H1 (cell line): ENCODE results near the gene MORF4L1. TPM values are rescaled to one million over a fixed set of nuclear protein-coding genes. Genes with fewer than 3 reads are reported as not detected.

ENCODE experiments used
- CTCF ChIA-PET: fragments of 300-600 bp; sonication (Branson Sonifier 250); formaldehyde crosslinking; loops from one replicate; lab custom pipeline; 2021; ENCODE audit not compliant: partially characterized antibody; lab: Charles Lee
- POLR2A ChIA-PET: fragments of 300-600 bp; sonication (Branson Sonifier 250); formaldehyde crosslinking; loops from one replicate; lab custom pipeline; 2021; ENCODE audit warnings: inconsistent platforms; ENCODE audit not compliant: partially characterized antibody; lab: Charles Lee
- DNase-seq, 2 experiments: peaks; one replicate each; pipeline versions ENCODE4 v3.0.0 to v3.0.0-alpha.2; 2010 to 2022; ENCODE audit warnings: low spot score in 2 of 2, low read depth in 1 of 2, mixed read lengths in 1 of 2
- FAIRE-seq: peaks from 2 replicates; lab custom pipeline; 2011; peaks lifted over from hg19 to GRCh38; lab: Jason Lieb, UNC
- H2AFZ ChIP-seq: 2 replicates; pipeline ENCODE4 v1.8.1; 2012; ENCODE audit warnings: low read length, inconsistent platforms
- H2AK5ac ChIP-seq: 2 replicates; pipeline ENCODE4 v1.6.1; 2013; ENCODE audit warnings: low read depth, low read length
- H2BK120ac ChIP-seq: replicated peaks from 2 replicates; pipeline ENCODE3; 2013; ENCODE audit warnings: low read depth, low read length, inconsistent platforms
- H2BK12ac ChIP-seq: 2 replicates; pipeline ENCODE4 v1.6.1; 2013; ENCODE audit warnings: low read depth, low read length
- H2BK15ac ChIP-seq: 2 replicates; pipeline ENCODE4 v1.6.1; 2013; ENCODE audit warnings: low read length
- H2BK20ac ChIP-seq: 2 replicates; pipeline ENCODE4 v1.6.1; 2013; ENCODE audit warnings: low read length
- H2BK5ac ChIP-seq: 2 replicates; pipeline ENCODE4 v1.6.1; 2013; ENCODE audit warnings: low read depth, low read length
- H3K14ac ChIP-seq: 2 replicates; pipeline ENCODE4 v1.6.1; 2013; ENCODE audit warnings: inconsistent platforms; ENCODE audit not compliant: insufficient read length
- H3K18ac ChIP-seq: 2 replicates; pipeline ENCODE4 v1.6.1; 2013; ENCODE audit warnings: low read length; ENCODE audit errors: extremely low read depth
- H3K23ac ChIP-seq: 2 replicates; pipeline ENCODE4 v1.6.1; 2013; ENCODE audit warnings: inconsistent platforms; ENCODE audit not compliant: insufficient read length
- H3K23me2 ChIP-seq: 2 replicates; pipeline ENCODE4 v1.6.1; 2013; ENCODE audit warnings: low read depth, low read length
- H3K27ac ChIP-seq: 2 replicates; pipeline ENCODE4 v1.6.1; 2011; ENCODE audit warnings: low read depth, low read length, inconsistent platforms
- H3K27me3 ChIP-seq, 4 experiments: replicated peaks in 1 of 4; 1 replicate in 1 of 4; 2 replicates in 3 of 4; pipeline versions ENCODE4 v1.6.1 to v1.8.1; 2011 to 2013; ENCODE audit warnings: low read length in 3 of 4, mild to moderate bottlenecking in 3 of 4, inconsistent platforms in 2 of 4, mixed read lengths in 2 of 4, moderate library complexity in 1 of 4; ENCODE audit not compliant: control insufficient read depth in 3 of 4, insufficient read depth in 3 of 4; ENCODE audit errors: extremely low read depth in 1 of 4
- H3K36me3 ChIP-seq, 4 experiments: 2 replicates each; pipeline versions ENCODE4 v1.6.1 to v1.8.1; 2011 to 2013; ENCODE audit warnings: mild to moderate bottlenecking in 4 of 4, low read length in 3 of 4, moderate library complexity in 2 of 4, control low read depth in 1 of 4, inconsistent platforms in 1 of 4; ENCODE audit not compliant: insufficient read depth in 4 of 4, control insufficient read depth in 2 of 4
- H3K4ac ChIP-seq: replicated peaks from 2 replicates; pipeline ENCODE3; 2013; ENCODE audit warnings: low read length, low read depth, mixed read lengths, inconsistent platforms; ENCODE audit not compliant: insufficient read length
- H3K4me1 ChIP-seq, 4 experiments: replicated peaks in 1 of 4; 1 replicate in 1 of 4; 2 replicates in 3 of 4; pipeline versions ENCODE4 v1.6.1 to v1.8.1; 2011 to 2013; ENCODE audit warnings: low read length in 3 of 4, inconsistent platforms in 2 of 4, mixed read lengths in 1 of 4; ENCODE audit not compliant: insufficient read depth in 4 of 4, control insufficient read depth in 3 of 4
- H3K4me2 ChIP-seq, 2 experiments: 2 replicates each; pipeline versions ENCODE4 v1.6.1 to v1.8.1; 2011 to 2013; ENCODE audit warnings: low read depth in 2 of 2, low read length in 2 of 2, control low read depth in 1 of 2, inconsistent platforms in 1 of 2, mild to moderate bottlenecking in 1 of 2; ENCODE audit not compliant: insufficient read depth in 1 of 2
- H3K4me3 ChIP-seq, 4 experiments: fragments of 200-600, 300-600 bp in 1 of 4; sonication (generic), shearing (Covaris generic), sonication (Bioruptor Twin) in 1 of 4; 2 replicates each; pipeline versions ENCODE4 v1.5.1 to v1.8.1; 2011 to 2016; ENCODE audit warnings: low read length in 4 of 4, low read depth in 3 of 4, control low read depth in 2 of 4, inconsistent platforms in 2 of 4, mild to moderate bottlenecking in 2 of 4, mixed read lengths in 1 of 4, moderate library complexity in 1 of 4; ENCODE audit not compliant: insufficient read depth in 2 of 4; ENCODE audit errors: extremely low read depth in 1 of 4
- H3K56ac ChIP-seq: replicated peaks from 2 replicates; pipeline ENCODE3; 2013; ENCODE audit warnings: low read depth, mild to moderate bottlenecking, mixed read lengths, low read length, inconsistent platforms; ENCODE audit not compliant: insufficient read length
- H3K79me1 ChIP-seq: 2 replicates; pipeline ENCODE4 v1.6.1; 2013; ENCODE audit warnings: low read depth, low read length, control low read depth
- H3K79me2 ChIP-seq, 2 experiments: 2 replicates each; pipeline versions ENCODE4 v1.6.1 to v1.8.1; 2012 to 2013; ENCODE audit warnings: low read length in 2 of 2, mild to moderate bottlenecking in 2 of 2, inconsistent platforms in 1 of 2; ENCODE audit not compliant: insufficient read depth in 2 of 2, control insufficient read depth in 1 of 2
- H3K9ac ChIP-seq, 4 experiments: replicated peaks in 1 of 4; 1 replicate in 1 of 4; 2 replicates in 3 of 4; pipeline versions ENCODE4 v1.6.1 to v1.8.1; 2011 to 2013; ENCODE audit warnings: low read depth in 3 of 4, low read length in 3 of 4, control low read depth in 2 of 4, mild to moderate bottlenecking in 2 of 4, moderate library complexity in 2 of 4, inconsistent platforms in 1 of 4; ENCODE audit errors: extremely low read depth in 1 of 4
- H3K9me3 ChIP-seq, 2 experiments: 2 replicates each; pipeline versions ENCODE4 v1.6.1 to v1.8.1; 2012 to 2013; ENCODE audit warnings: mild to moderate bottlenecking in 2 of 2, moderate library complexity in 2 of 2, control low read depth in 1 of 2, inconsistent platforms in 1 of 2, low read depth in 1 of 2, low read length in 1 of 2, mixed read lengths in 1 of 2; ENCODE audit not compliant: insufficient read depth in 2 of 2
- H4K20me1 ChIP-seq, 2 experiments: replicated peaks in 1 of 2; 2 replicates each; pipeline versions ENCODE3 to v1.8.1; 2011 to 2013; ENCODE audit warnings: inconsistent platforms in 2 of 2, low read length in 2 of 2, mild to moderate bottlenecking in 1 of 2; ENCODE audit not compliant: insufficient read depth in 2 of 2, control insufficient read depth in 1 of 2
- H4K5ac ChIP-seq: 2 replicates; pipeline ENCODE4 v1.6.1; 2013; ENCODE audit warnings: low read length, low read depth, mixed read lengths, inconsistent platforms; ENCODE audit not compliant: insufficient read length
- H4K8ac ChIP-seq: 2 replicates; pipeline ENCODE4 v1.8.0; 2013; ENCODE audit warnings: mild to moderate bottlenecking, moderate library complexity, low read length, inconsistent platforms; ENCODE audit not compliant: insufficient read depth; ENCODE audit errors: extremely low read depth
- H4K91ac ChIP-seq: replicated peaks from 2 replicates; pipeline ENCODE3; 2013; ENCODE audit warnings: low read length, mixed read lengths, inconsistent platforms; ENCODE audit not compliant: insufficient read length
- CBX5 ChIP-seq: fragments of 300-800, 300-1000 bp; sonication (generic); IDR thresholded peaks from 2 replicates; pipeline ENCODE4 v1.7.1; 2016; ENCODE audit warnings: antibody characterized with exemption, low read length, low read depth
- JUND ChIP-seq: IDR thresholded peaks from 2 replicates; pipeline ENCODE4 v1.6.1; 2011; ENCODE audit warnings: mild to moderate bottlenecking, improper control_type of control experiment, low read length
- TEAD4 ChIP-seq: IDR thresholded peaks from 2 replicates; pipeline ENCODE4 v1.6.1; 2012; ENCODE audit warnings: low read depth, low read length, inconsistent platforms, mixed read lengths
- YY1 ChIP-seq: IDR thresholded peaks from 2 replicates; pipeline ENCODE4 v1.6.1; 2011; ENCODE audit warnings: low read depth, mild to moderate bottlenecking, low read length
- WGBS, 2 experiments: shearing (Covaris generic) in 1 of 2; methylation state at CpG; one replicate each; pipeline versions ENCODE4 v1.1.6 to v1.1.7; 2013 to 2015; ENCODE audit warnings: low lambda C conversion rate in 2 of 2, mixed read lengths in 2 of 2, inconsistent platforms in 1 of 2, low coverage in 1 of 2, missing lambda C conversion rate in 1 of 2; ENCODE audit not compliant: insufficient replicate concordance in 2 of 2, insufficient coverage in 1 of 2, insufficient read length in 1 of 2; ENCODE audit errors: extremely low coverage in 1 of 2, missing lambda C conversion rate in 1 of 2; 5-methylcytosine and 5-hydroxymethylcytosine counted together
- polyA plus RNA-seq, 7 experiments: library from polyadenylated mRNA; depleted of rRNA in 3 of 7; stranded (reverse) in 5 of 7; unstranded in 2 of 7; fragments of >200 nt in 5 of 7; fragments of 200-250 nt in 2 of 7; gene quantifications; 1 replicate in 5 of 7; 2 replicates in 1 of 7; 4 replicates in 1 of 7; pipeline versions ENCODE4 v1.2.1 to v1.2.3, GENCODE V29; 2011 to 2013; ENCODE audit warnings: missing spikeins in 2 of 7, mixed read lengths in 2 of 7
- total RNA-seq: library from RNA; stranded (reverse); fragmentation: NEBNext Ultra II Directional; extraction: Animal tissue kit (Norgen Biotek cat#: 25700); gene quantifications from 2 replicates; pipeline ENCODE4 v1.2.1, GENCODE V29; 2021

MORF4L1 gene
- total and polyA plus RNA-seq, 2 of the 8 experiments (the other 6 are each of a cell fraction or from before 2014, with no cell fraction given) = 260 to 533 TPM

DNA sequence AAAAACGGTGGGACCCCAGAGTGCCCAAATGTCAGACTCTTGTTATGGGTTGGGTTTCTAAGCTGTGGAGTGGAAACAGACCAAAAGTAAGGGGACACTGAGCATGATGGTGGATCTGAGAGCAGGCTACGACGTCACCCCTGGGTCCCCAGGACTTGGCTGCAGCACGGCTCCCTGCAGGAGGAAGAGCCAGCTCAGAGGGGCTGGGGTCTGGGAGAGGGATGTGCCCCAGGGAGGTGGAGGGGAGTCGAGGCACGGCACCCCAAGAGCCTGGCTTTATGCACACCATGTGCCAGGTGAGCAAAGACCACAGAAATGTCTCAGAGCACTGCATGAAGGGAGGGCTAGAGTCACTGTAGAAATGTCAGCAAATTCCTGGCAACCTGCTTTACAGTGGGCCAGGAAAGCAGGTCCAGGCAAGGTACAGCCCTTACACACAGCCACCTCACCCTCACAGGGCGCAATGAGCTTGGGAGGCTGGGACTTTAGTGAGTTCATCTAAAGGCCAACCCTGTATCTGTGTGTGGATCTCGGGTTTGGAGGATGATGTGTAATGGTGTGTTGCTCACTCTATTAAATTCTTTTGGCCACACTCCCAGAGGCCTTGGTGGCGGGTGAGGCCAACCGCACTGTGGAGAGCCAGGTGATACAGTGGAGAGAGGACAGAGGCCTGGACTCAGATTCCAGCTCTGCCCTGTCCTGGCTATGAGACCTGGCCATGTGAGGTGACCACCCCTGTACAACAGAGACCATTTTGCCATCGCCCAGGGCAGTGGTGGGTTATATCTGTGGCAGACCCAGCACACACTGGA, 58.1 kb downstream of the MORF4L1 start:
- Histone ChIP-seq H3K79me2 (no peaks in the 10 kb centered on the region), H3K9me3 (no peaks in the 10 kb centered on the region), H3K79me1 (no peaks in the 10 kb centered on the region), H4K91ac (no peak overlapping the region), H2AFZ (no peak overlapping the region), H2BK120ac (no peak overlapping the region), H3K23me2 (no peaks in the 10 kb centered on the region), H4K20me1 (peaks cover 0 to 2% of the 10 kb centered on the region in 2 experiments), H3K4me1 (no peaks in the 10 kb centered on the region), H3K4me2 (no peak overlapping the region), H4K5ac (no peak overlapping the region), H3K14ac (no peak overlapping the region), H2AK5ac (no peak overlapping the region), H3K36me3 (peaks cover 0 to 6% (median 0%) of the 10 kb centered on the region in 4 experiments; a peak in 2 of 8 replicates), H3K23ac (no peak overlapping the region), H3K18ac (no peak overlapping the region), H2BK20ac (no peak overlapping the region), H3K27me3 (no peaks in the 10 kb centered on the region; a peak in 1 of 7 replicates), H3K56ac (no peak overlapping the region), H2BK15ac (no peak overlapping the region), H2BK5ac (no peak overlapping the region; the same call in 1 of the 2 replicates), H2BK12ac (no peak overlapping the region; the same call in 1 of the 2 replicates), H3K4me3 (no peak overlapping the region), H4K8ac (no peak overlapping the region), H3K9ac (no peak overlapping the region), H3K4ac (no peak overlapping the region), H3K27ac (no peak overlapping the region; the same call in 1 of the 2 replicates)
- no peak for FAIRE-seq
- TF ChIP-seq CBX5 (no peak), JUND (no peak), TEAD4 (no peak), YY1 (no peak)
- ChIA-PET CTCF (interaction anchor here (0.9 to 1.9 kb wide), 4 partner anchors 10 to 64 kb away, joined by 3 to 8 read pairs (median 5); no protein-coding TSS in a partner anchor), POLR2A (interaction anchor here (1.2 kb wide), 1 partner anchor 21 kb away, joined by 3 read pairs; no protein-coding TSS in a partner anchor)
- DNase-seq = no peak
- WGBS, 2 experiments = 85% methylated on average over 9 of the region's 11 CpGs; no CpG with 5 or more reads in 1 of the 2 experiments
